H1 (cell line): Measurements from ENCODE around the gene PRR5L. TPM values are rescaled to one million over a fixed set of nuclear protein-coding genes. Genes with fewer than 3 reads are reported as not detected.

Experiments used
- CTCF ChIA-PET: fragments of 300-600 bp; sonication (Branson Sonifier 250); formaldehyde crosslinking; loops from one replicate; lab custom pipeline; 2021; ENCODE audit not compliant: partially characterized antibody; lab: Charles Lee
- POLR2A ChIA-PET: fragments of 300-600 bp; sonication (Branson Sonifier 250); formaldehyde crosslinking; loops from one replicate; lab custom pipeline; 2021; ENCODE audit warnings: inconsistent platforms; ENCODE audit not compliant: partially characterized antibody; lab: Charles Lee
- DNase-seq, 2 experiments: peaks; one replicate each; pipeline versions ENCODE4 v3.0.0 to v3.0.0-alpha.2; 2010 to 2022; ENCODE audit warnings: low spot score in 2 of 2, low read depth in 1 of 2, mixed read lengths in 1 of 2
- FAIRE-seq: peaks from 2 replicates; lab custom pipeline; 2011; peaks lifted over from hg19 to GRCh38; lab: Jason Lieb, UNC
- H2AFZ ChIP-seq: 2 replicates; pipeline ENCODE4 v1.8.1; 2012; ENCODE audit warnings: low read length, inconsistent platforms
- H2AK5ac ChIP-seq: 2 replicates; pipeline ENCODE4 v1.6.1; 2013; ENCODE audit warnings: low read depth, low read length
- H2BK120ac ChIP-seq: replicated peaks from 2 replicates; pipeline ENCODE3; 2013; ENCODE audit warnings: low read depth, low read length, inconsistent platforms
- H2BK12ac ChIP-seq: 2 replicates; pipeline ENCODE4 v1.6.1; 2013; ENCODE audit warnings: low read depth, low read length
- H2BK15ac ChIP-seq: 2 replicates; pipeline ENCODE4 v1.6.1; 2013; ENCODE audit warnings: low read length
- H2BK20ac ChIP-seq: 2 replicates; pipeline ENCODE4 v1.6.1; 2013; ENCODE audit warnings: low read length
- H2BK5ac ChIP-seq: 2 replicates; pipeline ENCODE4 v1.6.1; 2013; ENCODE audit warnings: low read depth, low read length
- H3K14ac ChIP-seq: 2 replicates; pipeline ENCODE4 v1.6.1; 2013; ENCODE audit warnings: inconsistent platforms; ENCODE audit not compliant: insufficient read length
- H3K18ac ChIP-seq: 2 replicates; pipeline ENCODE4 v1.6.1; 2013; ENCODE audit warnings: low read length; ENCODE audit errors: extremely low read depth
- H3K23ac ChIP-seq: 2 replicates; pipeline ENCODE4 v1.6.1; 2013; ENCODE audit warnings: inconsistent platforms; ENCODE audit not compliant: insufficient read length
- H3K23me2 ChIP-seq: 2 replicates; pipeline ENCODE4 v1.6.1; 2013; ENCODE audit warnings: low read depth, low read length
- H3K27ac ChIP-seq: 2 replicates; pipeline ENCODE4 v1.6.1; 2011; ENCODE audit warnings: low read depth, low read length, inconsistent platforms
- H3K27me3 ChIP-seq, 4 experiments: replicated peaks in 1 of 4; 1 replicate in 1 of 4; 2 replicates in 3 of 4; pipeline versions ENCODE4 v1.6.1 to v1.8.1; 2011 to 2013; ENCODE audit warnings: low read length in 3 of 4, mild to moderate bottlenecking in 3 of 4, inconsistent platforms in 2 of 4, mixed read lengths in 2 of 4, moderate library complexity in 1 of 4; ENCODE audit not compliant: control insufficient read depth in 3 of 4, insufficient read depth in 3 of 4; ENCODE audit errors: extremely low read depth in 1 of 4
- H3K36me3 ChIP-seq, 4 experiments: 2 replicates each; pipeline versions ENCODE4 v1.6.1 to v1.8.1; 2011 to 2013; ENCODE audit warnings: mild to moderate bottlenecking in 4 of 4, low read length in 3 of 4, moderate library complexity in 2 of 4, control low read depth in 1 of 4, inconsistent platforms in 1 of 4; ENCODE audit not compliant: insufficient read depth in 4 of 4, control insufficient read depth in 2 of 4
- H3K4ac ChIP-seq: replicated peaks from 2 replicates; pipeline ENCODE3; 2013; ENCODE audit warnings: low read length, low read depth, mixed read lengths, inconsistent platforms; ENCODE audit not compliant: insufficient read length
- H3K4me1 ChIP-seq, 4 experiments: replicated peaks in 1 of 4; 1 replicate in 1 of 4; 2 replicates in 3 of 4; pipeline versions ENCODE4 v1.6.1 to v1.8.1; 2011 to 2013; ENCODE audit warnings: low read length in 3 of 4, inconsistent platforms in 2 of 4, mixed read lengths in 1 of 4; ENCODE audit not compliant: insufficient read depth in 4 of 4, control insufficient read depth in 3 of 4
- H3K4me2 ChIP-seq, 2 experiments: 2 replicates each; pipeline versions ENCODE4 v1.6.1 to v1.8.1; 2011 to 2013; ENCODE audit warnings: low read depth in 2 of 2, low read length in 2 of 2, control low read depth in 1 of 2, inconsistent platforms in 1 of 2, mild to moderate bottlenecking in 1 of 2; ENCODE audit not compliant: insufficient read depth in 1 of 2
- H3K4me3 ChIP-seq, 4 experiments: fragments of 200-600, 300-600 bp in 1 of 4; sonication (generic), shearing (Covaris generic), sonication (Bioruptor Twin) in 1 of 4; 2 replicates each; pipeline versions ENCODE4 v1.5.1 to v1.8.1; 2011 to 2016; ENCODE audit warnings: low read length in 4 of 4, low read depth in 3 of 4, control low read depth in 2 of 4, inconsistent platforms in 2 of 4, mild to moderate bottlenecking in 2 of 4, mixed read lengths in 1 of 4, moderate library complexity in 1 of 4; ENCODE audit not compliant: insufficient read depth in 2 of 4; ENCODE audit errors: extremely low read depth in 1 of 4
- H3K56ac ChIP-seq: replicated peaks from 2 replicates; pipeline ENCODE3; 2013; ENCODE audit warnings: low read depth, mild to moderate bottlenecking, mixed read lengths, low read length, inconsistent platforms; ENCODE audit not compliant: insufficient read length
- H3K79me1 ChIP-seq: 2 replicates; pipeline ENCODE4 v1.6.1; 2013; ENCODE audit warnings: low read depth, low read length, control low read depth
- H3K79me2 ChIP-seq, 2 experiments: 2 replicates each; pipeline versions ENCODE4 v1.6.1 to v1.8.1; 2012 to 2013; ENCODE audit warnings: low read length in 2 of 2, mild to moderate bottlenecking in 2 of 2, inconsistent platforms in 1 of 2; ENCODE audit not compliant: insufficient read depth in 2 of 2, control insufficient read depth in 1 of 2
- H3K9ac ChIP-seq, 4 experiments: replicated peaks in 1 of 4; 1 replicate in 1 of 4; 2 replicates in 3 of 4; pipeline versions ENCODE4 v1.6.1 to v1.8.1; 2011 to 2013; ENCODE audit warnings: low read depth in 3 of 4, low read length in 3 of 4, control low read depth in 2 of 4, mild to moderate bottlenecking in 2 of 4, moderate library complexity in 2 of 4, inconsistent platforms in 1 of 4; ENCODE audit errors: extremely low read depth in 1 of 4
- H3K9me3 ChIP-seq, 2 experiments: 2 replicates each; pipeline versions ENCODE4 v1.6.1 to v1.8.1; 2012 to 2013; ENCODE audit warnings: mild to moderate bottlenecking in 2 of 2, moderate library complexity in 2 of 2, control low read depth in 1 of 2, inconsistent platforms in 1 of 2, low read depth in 1 of 2, low read length in 1 of 2, mixed read lengths in 1 of 2; ENCODE audit not compliant: insufficient read depth in 2 of 2
- H4K20me1 ChIP-seq, 2 experiments: replicated peaks in 1 of 2; 2 replicates each; pipeline versions ENCODE3 to v1.8.1; 2011 to 2013; ENCODE audit warnings: inconsistent platforms in 2 of 2, low read length in 2 of 2, mild to moderate bottlenecking in 1 of 2; ENCODE audit not compliant: insufficient read depth in 2 of 2, control insufficient read depth in 1 of 2
- H4K5ac ChIP-seq: 2 replicates; pipeline ENCODE4 v1.6.1; 2013; ENCODE audit warnings: low read length, low read depth, mixed read lengths, inconsistent platforms; ENCODE audit not compliant: insufficient read length
- H4K8ac ChIP-seq: 2 replicates; pipeline ENCODE4 v1.8.0; 2013; ENCODE audit warnings: mild to moderate bottlenecking, moderate library complexity, low read length, inconsistent platforms; ENCODE audit not compliant: insufficient read depth; ENCODE audit errors: extremely low read depth
- H4K91ac ChIP-seq: replicated peaks from 2 replicates; pipeline ENCODE3; 2013; ENCODE audit warnings: low read length, mixed read lengths, inconsistent platforms; ENCODE audit not compliant: insufficient read length
- WGBS, 2 experiments: shearing (Covaris generic) in 1 of 2; methylation state at CpG; one replicate each; pipeline versions ENCODE4 v1.1.6 to v1.1.7; 2013 to 2015; ENCODE audit warnings: low lambda C conversion rate in 2 of 2, mixed read lengths in 2 of 2, inconsistent platforms in 1 of 2, low coverage in 1 of 2, missing lambda C conversion rate in 1 of 2; ENCODE audit not compliant: insufficient replicate concordance in 2 of 2, insufficient coverage in 1 of 2, insufficient read length in 1 of 2; ENCODE audit errors: extremely low coverage in 1 of 2, missing lambda C conversion rate in 1 of 2; 5-methylcytosine and 5-hydroxymethylcytosine counted together
- polyA plus RNA-seq, 7 experiments: library from polyadenylated mRNA; depleted of rRNA in 3 of 7; stranded (reverse) in 5 of 7; unstranded in 2 of 7; fragments of >200 nt in 5 of 7; fragments of 200-250 nt in 2 of 7; gene quantifications; 1 replicate in 5 of 7; 2 replicates in 1 of 7; 4 replicates in 1 of 7; pipeline versions ENCODE4 v1.2.1 to v1.2.3, GENCODE V29; 2011 to 2013; ENCODE audit warnings: missing spikeins in 2 of 7, mixed read lengths in 2 of 7
- total RNA-seq: library from RNA; stranded (reverse); fragmentation: NEBNext Ultra II Directional; extraction: Animal tissue kit (Norgen Biotek cat#: 25700); gene quantifications from 2 replicates; pipeline ENCODE4 v1.2.1, GENCODE V29; 2021

PRR5L gene
- total and polyA plus RNA-seq, 2 of the 8 experiments (the other 6 are each of a cell fraction or from before 2014, with no cell fraction given): 6.6 to 10.1 TPM

GRCh38 chr11:36408498-36409136 is 112.5 kb downstream of the PRR5L start:
- no peak overlapping the region for H4K5ac ChIP-seq
- H3K23ac ChIP-seq: no peak overlapping the region
- no peaks in the 10 kb centered on the region for H3K79me2 ChIP-seq
- H3K79me1 ChIP-seq: no peaks in the 10 kb centered on the region
- no peak overlapping the region for H3K14ac ChIP-seq
- H3K9ac ChIP-seq: no peak overlapping the region
- no peak overlapping the region for H3K56ac ChIP-seq
- H2BK15ac ChIP-seq: no peak overlapping the region
- H3K4me3 ChIP-seq: no peak overlapping the region
- H3K23me2 ChIP-seq: no peaks in the 10 kb centered on the region; the same call in 1 of the 2 replicates
- no peak overlapping the region for H3K18ac ChIP-seq
- no peaks in the 10 kb centered on the region for H3K9me3 ChIP-seq
- no peak overlapping the region for H2BK5ac ChIP-seq
- H3K4ac ChIP-seq: no peak overlapping the region
- no peak overlapping the region for H4K8ac ChIP-seq
- no peak overlapping the region for H2BK20ac ChIP-seq
- no peak overlapping the region for H2BK120ac ChIP-seq
- ChIA-PET POLR2A (no interaction called here), CTCF (no interaction called here)
- no peaks in the 10 kb centered on the region for H3K4me1 ChIP-seq
- H2BK12ac ChIP-seq: no peak overlapping the region
- FAIRE-seq: no peak
- H3K4me2 ChIP-seq: no peak overlapping the region
- H3K27ac ChIP-seq: no peak overlapping the region
- no peaks in the 10 kb centered on the region for H4K20me1 ChIP-seq
- H3K36me3 ChIP-seq: 0 out of 8 replicates have a peak, but pooled peaks cover 0 to 2% (median 0%) of the 10 kb centered on the region in 4 experiments
- no peak for DNase-seq
- no peak overlapping the region for H2AK5ac ChIP-seq
- H4K91ac ChIP-seq: no peak overlapping the region
- H3K27me3 ChIP-seq: no peaks in the 10 kb centered on the region
- WGBS, 2 experiments: 90% methylated on average over 6 of the region's 6 CpGs; no CpG with 5 or more reads in 1 of the 2 experiments
- no peak overlapping the region for H2AFZ ChIP-seq
